HEK293 (cell line): ENCODE measurements around the gene PCSK6.
A peak's percentile ranks its signal among the peaks of the same experiment; 100 is the strongest.

Experiments
- CTCF ChIA-PET: fragments of 350-600 bp; formaldehyde crosslinking; extraction: SDS; loops from one replicate; lab custom pipeline; 2021; ENCODE audit warnings: antibody characterized with exemption; lab: Yijun Ruan, JAX
- POLR2A ChIA-PET: fragments of 300-600 bp; formaldehyde crosslinking; extraction: SDS; loops from one replicate; lab custom pipeline; 2020; ENCODE audit warnings: antibody characterized with exemption, inconsistent platforms; lab: Yijun Ruan, JAX
- H3K27ac ChIP-seq: fragments of 200-500 bp; sonication (Bioruptor generic); 2 replicates; pipeline ENCODE4 v1.5.1; 2014; ENCODE audit warnings: low read depth, low read length, control low read depth, inconsistent platforms; ENCODE audit errors: extremely low read depth
- H3K36me3 ChIP-seq, 2 experiments: fragments of 200-500 bp in 1 of 2; sonication (Bioruptor generic) in 1 of 2; 1 replicate in 1 of 2; 2 replicates in 1 of 2; pipeline ENCODE4 v1.5.1; 2014 to 2017; ENCODE audit warnings: inconsistent platforms in 2 of 2, low read length in 2 of 2; ENCODE audit not compliant: control insufficient read depth in 2 of 2, insufficient read depth in 1 of 2
- H3K4me1 ChIP-seq: fragments of 200-500 bp; sonication (Bioruptor generic); 2 replicates; pipeline ENCODE4 v1.5.1; 2014; ENCODE audit warnings: mild to moderate bottlenecking, low read length, inconsistent platforms; ENCODE audit not compliant: control insufficient read depth, insufficient read depth
- H3K4me3 ChIP-seq: 2 replicates; pipeline ENCODE4 v1.5.1; 2011; ENCODE audit warnings: low read depth, mild to moderate bottlenecking, control low read depth, low read length, moderate library complexity
- H3K9me3 ChIP-seq: fragments of 200-500 bp; sonication (Bioruptor generic); 2 replicates; pipeline ENCODE4 v1.5.1; 2014; ENCODE audit warnings: low read depth, low read length, inconsistent platforms; ENCODE audit not compliant: control insufficient read depth, insufficient read depth
- BCL11A ChIP-seq: fragments of 450-650 bp; formaldehyde crosslinking; IDR thresholded peaks from 2 replicates; pipeline ENCODE4 v1.5.1; 2016; ENCODE audit warnings: low read depth, missing biosample characterization, missing genetic modification characterization
- GFI1B ChIP-seq: fragments of 450-650 bp; formaldehyde crosslinking; IDR thresholded peaks from 2 replicates; pipeline ENCODE4 v1.5.1; 2016; ENCODE audit warnings: missing biosample characterization, missing genetic modification characterization
- IKZF3 ChIP-seq: fragments of 450-650 bp; IDR thresholded peaks from 2 replicates; pipeline ENCODE4 v1.5.0; 2018; ENCODE audit warnings: missing biosample characterization, mild to moderate bottlenecking, missing genetic modification characterization, moderate library complexity
- KLF10 ChIP-seq: fragments of 450-650 bp; IDR thresholded peaks from 2 replicates; pipeline ENCODE4 v1.5.1; 2018; ENCODE audit warnings: missing biosample characterization, mild to moderate bottlenecking, missing genetic modification characterization
- TRIM28 ChIP-seq: IDR thresholded peaks from 2 replicates; pipeline ENCODE4 v1.6.1; 2011; ENCODE audit warnings: low read length, control low read depth, borderline replicate concordance
- WT1 ChIP-seq: fragments of 450-650 bp; formaldehyde crosslinking; IDR thresholded peaks from 2 replicates; pipeline ENCODE4 v1.5.1; 2016; ENCODE audit warnings: missing biosample characterization, missing genetic modification characterization
- ZBTB48 ChIP-seq: fragments of 450-650 bp; formaldehyde crosslinking; IDR thresholded peaks from 2 replicates; pipeline ENCODE4 v1.5.1; 2016; ENCODE audit warnings: missing biosample characterization, missing genetic modification characterization
- ZIC2 ChIP-seq: fragments of 450-650 bp; formaldehyde crosslinking; IDR thresholded peaks from 2 replicates; pipeline ENCODE4 v1.5.1; 2016; ENCODE audit warnings: missing biosample characterization, missing genetic modification characterization
- ZNF10 ChIP-seq: fragments of 450-650 bp; formaldehyde crosslinking; IDR thresholded peaks from 2 replicates; pipeline ENCODE4 v1.5.1; 2017; ENCODE audit warnings: missing biosample characterization, missing genetic modification characterization
- ZNF138 ChIP-seq: fragments of 450-650 bp; formaldehyde crosslinking; IDR thresholded peaks from 2 replicates; pipeline ENCODE4 v1.5.1; 2016; ENCODE audit warnings: missing biosample characterization, missing genetic modification characterization, borderline replicate concordance
- ZNF140 ChIP-seq: fragments of 450-650 bp; formaldehyde crosslinking; IDR thresholded peaks from 2 replicates; pipeline ENCODE4 v1.5.1; 2016; ENCODE audit warnings: missing biosample characterization, missing genetic modification characterization
- ZNF248 ChIP-seq: fragments of 450-650 bp; formaldehyde crosslinking; IDR thresholded peaks from 2 replicates; pipeline ENCODE4 v1.5.1; 2017; ENCODE audit warnings: missing biosample characterization, missing genetic modification characterization
- ZNF292 ChIP-seq: fragments of 450-650 bp; formaldehyde crosslinking; IDR thresholded peaks from 2 replicates; pipeline ENCODE4 v1.5.1; 2016; ENCODE audit warnings: low read depth, missing biosample characterization, missing genetic modification characterization, borderline replicate concordance
- ZNF335 ChIP-seq: fragments of 450-650 bp; formaldehyde crosslinking; conservative IDR thresholded peaks from 2 replicates; pipeline ENCODE4 v1.5.1; 2016; ENCODE audit warnings: missing biosample characterization, missing genetic modification characterization
- ZNF391 ChIP-seq: fragments of 450-650 bp; formaldehyde crosslinking; IDR thresholded peaks from 2 replicates; pipeline ENCODE4 v1.5.1; 2016; ENCODE audit warnings: low read depth, missing biosample characterization, missing genetic modification characterization, borderline replicate concordance
- ZNF510 ChIP-seq: fragments of 450-650 bp; formaldehyde crosslinking; IDR thresholded peaks from 2 replicates; pipeline ENCODE4 v1.5.1; 2018; ENCODE audit warnings: mild to moderate bottlenecking, missing genetic modification characterization, missing biosample characterization; ENCODE audit not compliant: insufficient replicate concordance
- ZNF558 ChIP-seq: fragments of 450-650 bp; formaldehyde crosslinking; IDR thresholded peaks from 2 replicates; pipeline ENCODE4 v1.5.1; 2016; ENCODE audit warnings: missing biosample characterization, missing genetic modification characterization
- ZNF629 ChIP-seq: fragments of 450-650 bp; formaldehyde crosslinking; IDR thresholded peaks from 2 replicates; pipeline ENCODE4 v1.5.1; 2017; ENCODE audit warnings: missing biosample characterization, missing genetic modification characterization
- ZNF660 ChIP-seq: fragments of 450-650 bp; IDR thresholded peaks from 2 replicates; pipeline ENCODE4 v1.5.1; 2018; ENCODE audit warnings: missing biosample characterization, mild to moderate bottlenecking, missing genetic modification characterization
- TF ChIP-seq, protein P1 (sequence below): fragments of 450-650 bp; formaldehyde crosslinking; IDR thresholded peaks from 2 replicates; pipeline ENCODE4 v1.5.1; 2016; ENCODE audit warnings: missing biosample characterization, missing genetic modification characterization, low read depth
- TF ChIP-seq, protein P2 (sequence below): fragments of 450-650 bp; formaldehyde crosslinking; IDR thresholded peaks from 2 replicates; pipeline ENCODE4 v1.5.1; 2016; ENCODE audit warnings: missing biosample characterization, missing genetic modification characterization
- TF ChIP-seq, protein P3 (sequence below): fragments of 450-650 bp; formaldehyde crosslinking; IDR thresholded peaks from 2 replicates; pipeline ENCODE4 v1.5.1; 2017; ENCODE audit warnings: missing biosample characterization, missing genetic modification characterization
- TF ChIP-seq, protein P4 (sequence below): fragments of 450-650 bp; formaldehyde crosslinking; IDR thresholded peaks from 2 replicates; pipeline ENCODE4 v1.5.1; 2016; ENCODE audit warnings: missing biosample characterization, missing genetic modification characterization
- TF ChIP-seq, protein P5 (sequence below): fragments of 450-650 bp; formaldehyde crosslinking; IDR thresholded peaks from 2 replicates; pipeline ENCODE4 v1.5.1; 2016; ENCODE audit warnings: missing biosample characterization, missing genetic modification characterization

The PCSK6 gene

DNA sequence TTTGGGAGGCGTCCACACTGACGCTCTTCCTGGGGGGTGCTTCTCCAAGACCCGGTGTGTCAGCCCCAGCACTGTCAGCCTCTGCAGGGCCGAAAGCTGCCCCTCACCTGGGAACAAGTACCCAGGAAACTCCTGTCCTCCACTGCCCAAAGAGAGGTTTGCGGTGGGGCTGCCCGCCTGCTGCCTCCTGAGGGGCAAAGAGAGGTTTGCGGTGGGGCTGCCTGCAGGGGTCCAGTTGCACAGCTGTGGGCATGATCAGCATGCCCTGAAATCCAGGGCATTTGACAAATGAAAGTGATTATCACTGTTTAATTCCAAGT is 179.4 kb downstream of the PCSK6 start (continued):
- TF ChIP-seq, protein P1, sequence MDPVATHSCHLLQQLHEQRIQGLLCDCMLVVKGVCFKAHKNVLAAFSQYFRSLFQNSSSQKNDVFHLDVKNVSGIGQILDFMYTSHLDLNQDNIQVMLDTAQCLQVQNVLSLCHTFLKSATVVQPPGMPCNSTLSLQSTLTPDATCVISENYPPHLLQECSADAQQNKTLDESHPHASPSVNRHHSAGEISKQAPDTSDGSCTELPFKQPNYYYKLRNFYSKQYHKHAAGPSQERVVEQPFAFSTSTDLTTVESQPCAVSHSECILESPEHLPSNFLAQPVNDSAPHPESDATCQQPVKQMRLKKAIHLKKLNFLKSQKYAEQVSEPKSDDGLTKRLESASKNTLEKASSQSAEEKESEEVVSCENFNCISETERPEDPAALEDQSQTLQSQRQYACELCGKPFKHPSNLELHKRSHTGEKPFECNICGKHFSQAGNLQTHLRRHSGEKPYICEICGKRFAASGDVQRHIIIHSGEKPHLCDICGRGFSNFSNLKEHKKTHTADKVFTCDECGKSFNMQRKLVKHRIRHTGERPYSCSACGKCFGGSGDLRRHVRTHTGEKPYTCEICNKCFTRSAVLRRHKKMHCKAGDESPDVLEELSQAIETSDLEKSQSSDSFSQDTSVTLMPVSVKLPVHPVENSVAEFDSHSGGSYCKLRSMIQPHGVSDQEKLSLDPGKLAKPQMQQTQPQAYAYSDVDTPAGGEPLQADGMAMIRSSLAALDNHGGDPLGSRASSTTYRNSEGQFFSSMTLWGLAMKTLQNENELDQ (tag by site-specific recombination) = no peak
- TF ChIP-seq ZNF335 (tag by site-specific recombination) (no peak), BCL11A (tag by site-specific recombination) (no peak), WT1 (tag by site-specific recombination) (no peak), ZNF140 (tag by site-specific recombination) (no peak), ZNF660 (tag by site-specific recombination) (no peak), ZNF10 (tag by site-specific recombination) (no peak), KLF10 (tag by site-specific recombination) (no peak), ZNF629 (no peak), IKZF3 (no peak), TRIM28 (no peak), ZNF292 (tag by site-specific recombination) (no peak)
- TF ChIP-seq, protein P2, sequence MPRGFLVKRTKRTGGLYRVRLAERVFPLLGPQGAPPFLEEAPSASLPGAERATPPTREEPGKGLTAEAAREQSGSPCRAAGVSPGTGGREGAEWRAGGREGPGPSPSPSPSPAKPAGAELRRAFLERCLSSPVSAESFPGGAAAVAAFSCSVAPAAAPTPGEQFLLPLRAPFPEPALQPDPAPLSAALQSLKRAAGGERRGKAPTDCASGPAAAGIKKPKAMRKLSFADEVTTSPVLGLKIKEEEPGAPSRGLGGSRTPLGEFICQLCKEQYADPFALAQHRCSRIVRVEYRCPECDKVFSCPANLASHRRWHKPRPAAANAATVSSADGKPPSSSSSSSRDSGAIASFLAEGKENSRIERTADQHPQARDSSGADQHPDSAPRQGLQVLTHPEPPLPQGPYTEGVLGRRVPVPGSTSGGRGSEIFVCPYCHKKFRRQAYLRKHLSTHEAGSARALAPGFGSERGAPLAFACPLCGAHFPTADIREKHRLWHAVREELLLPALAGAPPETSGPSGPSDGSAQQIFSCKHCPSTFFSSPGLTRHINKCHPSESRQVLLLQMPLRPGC (tag by site-specific recombination) = no peak
- TF ChIP-seq, protein P3, sequence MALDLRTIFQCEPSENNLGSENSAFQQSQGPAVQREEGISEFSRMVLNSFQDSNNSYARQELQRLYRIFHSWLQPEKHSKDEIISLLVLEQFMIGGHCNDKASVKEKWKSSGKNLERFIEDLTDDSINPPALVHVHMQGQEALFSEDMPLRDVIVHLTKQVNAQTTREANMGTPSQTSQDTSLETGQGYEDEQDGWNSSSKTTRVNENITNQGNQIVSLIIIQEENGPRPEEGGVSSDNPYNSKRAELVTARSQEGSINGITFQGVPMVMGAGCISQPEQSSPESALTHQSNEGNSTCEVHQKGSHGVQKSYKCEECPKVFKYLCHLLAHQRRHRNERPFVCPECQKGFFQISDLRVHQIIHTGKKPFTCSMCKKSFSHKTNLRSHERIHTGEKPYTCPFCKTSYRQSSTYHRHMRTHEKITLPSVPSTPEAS (tag by site-specific recombination) = no peak

DNA sequence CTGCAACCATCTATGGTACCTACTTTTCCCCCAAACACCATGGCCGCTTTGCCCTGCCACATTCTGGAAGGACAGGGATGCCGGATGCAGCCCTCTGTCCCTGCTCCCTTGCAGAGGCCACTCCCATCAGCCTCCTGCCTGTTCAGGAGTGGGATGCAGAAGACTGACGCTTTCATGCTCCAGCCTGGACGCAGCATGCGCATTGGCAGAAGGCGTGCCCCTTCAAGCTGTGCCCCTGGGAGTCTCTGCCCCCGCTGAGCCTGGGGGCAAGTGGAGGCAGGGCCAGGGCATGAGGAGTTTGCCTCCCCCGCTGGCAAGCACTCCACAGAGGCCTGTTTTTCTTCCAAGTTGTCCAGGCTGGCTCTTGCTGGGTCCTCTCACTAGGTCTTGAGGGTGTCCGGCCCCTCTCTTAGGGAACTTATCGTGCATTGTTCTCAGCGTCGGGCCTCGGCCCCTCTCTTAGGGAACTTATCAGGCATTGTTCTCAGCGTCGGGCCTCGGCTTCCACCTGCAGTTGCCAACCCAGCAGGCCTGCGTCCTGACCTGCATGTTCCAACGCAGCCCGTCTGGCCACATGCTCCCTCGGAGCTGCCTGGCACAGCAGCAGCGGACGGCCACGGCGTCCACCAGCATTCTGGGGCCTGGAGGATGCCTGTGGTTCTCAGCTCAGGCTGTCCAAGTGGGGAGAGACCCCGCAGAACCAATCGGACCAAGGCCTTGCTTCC is 179.9 kb downstream of the PCSK6 start:
- POLR2A ChIA-PET = no interaction called here
- Histone ChIP-seq H3K36me3 (peaks cover 0 to 23% of the 10 kb centered on the region in 2 experiments; a peak in 2 of 3 replicates), H3K27ac (no peak overlapping the region), H3K4me3 (no peak overlapping the region), H3K9me3 (no peaks in the 10 kb centered on the region), H3K4me1 (no peaks in the 10 kb centered on the region)
- TF ChIP-seq ZNF510 (no peak), ZIC2 (tag by site-specific recombination) (peak; percentile 45)
- CTCF ChIA-PET = interaction anchor here (0.6 kb wide), 1 partner anchor 35 kb away, joined by 3 read pairs; no protein-coding TSS in a partner anchor

DNA sequence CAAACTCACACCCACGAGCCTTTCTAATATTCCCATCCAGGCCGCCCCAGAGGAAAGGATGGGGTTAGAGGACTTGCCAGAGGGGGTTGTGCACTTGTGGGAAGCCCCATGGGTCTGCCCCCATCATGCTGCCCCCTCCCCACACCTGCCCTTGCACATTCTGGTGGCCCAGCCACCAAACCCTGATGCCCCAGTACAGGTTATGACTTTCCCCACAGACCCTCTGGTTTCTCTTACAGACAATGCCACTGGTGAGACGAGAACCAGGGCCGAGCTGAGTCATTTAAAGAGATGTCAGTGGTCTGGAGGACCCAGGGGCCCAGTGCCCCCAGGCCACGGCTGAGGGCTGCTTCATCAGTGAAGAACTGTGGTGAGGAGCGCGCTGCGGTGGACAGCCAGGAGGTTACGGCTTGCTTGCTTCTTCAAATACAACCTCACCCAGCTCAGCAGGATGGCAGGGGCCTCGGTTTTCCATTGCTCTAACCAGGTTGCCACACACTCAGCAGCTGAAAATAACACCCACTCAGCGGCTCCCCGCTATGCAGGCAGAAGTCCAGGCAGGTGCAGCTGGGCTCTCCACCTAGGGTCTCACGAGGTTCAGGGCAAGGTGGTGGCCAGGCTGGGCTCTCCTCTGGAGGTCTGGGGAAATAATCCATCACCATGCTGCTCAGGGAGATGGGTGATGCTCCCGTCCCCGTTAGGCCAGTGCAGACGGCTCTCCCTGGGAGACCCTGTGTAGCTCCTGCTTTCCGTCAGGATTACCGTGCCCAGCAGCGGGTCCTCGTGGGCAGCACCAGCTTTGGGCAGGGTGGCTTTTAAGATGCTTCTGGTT is 180.7 kb downstream of the PCSK6 start:
- CTCF ChIA-PET = interaction anchor here (0.7 kb wide), 1 partner anchor 11 kb away, joined by 3 read pairs; no protein-coding TSS in a partner anchor
- Histone ChIP-seq H3K9me3 (no peaks in the 10 kb centered on the region), H3K36me3 (peaks cover 0 to 17% of the 10 kb centered on the region in 2 experiments; a peak in 2 of 3 replicates), H3K4me3 (no peak overlapping the region), H3K27ac (no peak overlapping the region), H3K4me1 (no peaks in the 10 kb centered on the region)
- POLR2A ChIA-PET = no interaction called here
- TF ChIP-seq, protein P4, sequence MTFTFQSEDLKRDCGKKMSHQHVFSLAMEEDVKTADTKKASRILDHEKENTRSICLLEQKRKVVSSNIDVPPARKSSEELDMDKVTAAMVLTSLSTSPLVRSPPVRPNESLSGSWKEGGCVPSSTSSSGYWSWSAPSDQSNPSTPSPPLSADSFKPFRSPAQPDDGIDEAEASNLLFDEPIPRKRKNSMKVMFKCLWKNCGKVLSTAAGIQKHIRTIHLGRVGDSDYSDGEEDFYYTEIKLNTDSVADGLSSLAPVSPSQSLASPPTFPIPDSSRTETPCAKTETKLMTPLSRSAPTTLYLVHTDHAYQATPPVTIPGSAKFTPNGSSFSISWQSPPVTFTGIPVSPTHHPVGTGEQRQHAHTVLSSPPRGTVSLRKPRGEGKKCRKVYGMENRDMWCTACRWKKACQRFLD (tag by site-specific recombination) = no peak
- TF ChIP-seq ZNF558 (tag by site-specific recombination) = no peak
- TF ChIP-seq ZBTB48 (tag by site-specific recombination) = no peak
- no peak for TF ChIP-seq ZNF138 (tag by site-specific recombination)
- TF ChIP-seq, protein P5, sequence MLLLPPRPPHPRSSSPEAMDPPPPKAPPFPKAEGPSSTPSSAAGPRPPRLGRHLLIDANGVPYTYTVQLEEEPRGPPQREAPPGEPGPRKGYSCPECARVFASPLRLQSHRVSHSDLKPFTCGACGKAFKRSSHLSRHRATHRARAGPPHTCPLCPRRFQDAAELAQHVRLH = no peak
- no peak for TF ChIP-seq GFI1B (tag by site-specific recombination)
- TF ChIP-seq ZNF248 = no peak
- TF ChIP-seq ZIC2 (tag by site-specific recombination) = no peak
- TF ChIP-seq ZNF391 (tag by site-specific recombination) = no peak
